ENCODE data around the gene EDC4.

- no peak for TF ChIP-seq EZH2phosphoT487 (IDR thresholded peaks at IDR 0.05; ENCODE audit: low read depth, severe bottlenecking, unreplicated experiment)
- TF ChIP-seq, protein P1, sequence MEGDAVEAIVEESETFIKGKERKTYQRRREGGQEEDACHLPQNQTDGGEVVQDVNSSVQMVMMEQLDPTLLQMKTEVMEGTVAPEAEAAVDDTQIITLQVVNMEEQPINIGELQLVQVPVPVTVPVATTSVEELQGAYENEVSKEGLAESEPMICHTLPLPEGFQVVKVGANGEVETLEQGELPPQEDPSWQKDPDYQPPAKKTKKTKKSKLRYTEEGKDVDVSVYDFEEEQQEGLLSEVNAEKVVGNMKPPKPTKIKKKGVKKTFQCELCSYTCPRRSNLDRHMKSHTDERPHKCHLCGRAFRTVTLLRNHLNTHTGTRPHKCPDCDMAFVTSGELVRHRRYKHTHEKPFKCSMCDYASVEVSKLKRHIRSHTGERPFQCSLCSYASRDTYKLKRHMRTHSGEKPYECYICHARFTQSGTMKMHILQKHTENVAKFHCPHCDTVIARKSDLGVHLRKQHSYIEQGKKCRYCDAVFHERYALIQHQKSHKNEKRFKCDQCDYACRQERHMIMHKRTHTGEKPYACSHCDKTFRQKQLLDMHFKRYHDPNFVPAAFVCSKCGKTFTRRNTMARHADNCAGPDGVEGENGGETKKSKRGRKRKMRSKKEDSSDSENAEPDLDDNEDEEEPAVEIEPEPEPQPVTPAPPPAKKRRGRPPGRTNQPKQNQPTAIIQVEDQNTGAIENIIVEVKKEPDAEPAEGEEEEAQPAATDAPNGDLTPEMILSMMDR (IDR thresholded peaks at IDR 0.05; ENCODE audit: poor library complexity): peak; percentile 75
These were observed 30.9 kb upstream of the EDC4 start, which contains the start of gene THAP11 for GRCh38 chr16:67841816-67842508.

Data from hepatocyte (in vitro differentiated cells).